Fibroblast of peridontal ligament (primary cell): ENCODE data around the gene KRT35.
"Not testable (repeated sequence)": the region's sequence is repeated elsewhere in the genome, so short reads cannot be mapped to it uniquely, and the experiment has no call there.

Source experiments
- DNase-seq: peaks from one replicate; pipeline ENCODE4 v3.0.0-alpha.2; 2010; ENCODE audit errors: extremely low read depth

Gene KRT35

GRCh38 chr17:41453066-41453465, 27.9 kb downstream of the KRT35 start:
- DNase-seq, result no peak

DNA sequence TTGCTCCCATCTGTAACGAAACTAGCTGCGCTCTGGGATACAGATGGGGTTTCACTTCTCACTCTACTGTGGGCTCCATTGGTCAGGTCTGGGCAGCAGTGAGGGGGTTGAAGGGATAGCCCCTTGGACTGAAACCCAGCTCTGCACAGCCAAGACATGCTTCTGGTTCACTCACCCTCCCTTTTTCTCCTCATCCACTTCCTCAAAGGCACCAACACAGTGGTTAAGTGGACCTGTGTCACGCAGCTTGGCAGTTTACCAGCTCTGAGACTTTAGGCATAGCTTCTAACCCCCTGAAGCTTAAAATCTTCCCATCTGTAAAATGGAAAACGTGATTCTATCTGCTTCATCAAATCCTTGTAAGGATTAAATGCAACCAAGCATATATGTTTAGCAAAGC, 28.7 kb downstream of the KRT35 start:
- DNase-seq, result no peak

DNA sequence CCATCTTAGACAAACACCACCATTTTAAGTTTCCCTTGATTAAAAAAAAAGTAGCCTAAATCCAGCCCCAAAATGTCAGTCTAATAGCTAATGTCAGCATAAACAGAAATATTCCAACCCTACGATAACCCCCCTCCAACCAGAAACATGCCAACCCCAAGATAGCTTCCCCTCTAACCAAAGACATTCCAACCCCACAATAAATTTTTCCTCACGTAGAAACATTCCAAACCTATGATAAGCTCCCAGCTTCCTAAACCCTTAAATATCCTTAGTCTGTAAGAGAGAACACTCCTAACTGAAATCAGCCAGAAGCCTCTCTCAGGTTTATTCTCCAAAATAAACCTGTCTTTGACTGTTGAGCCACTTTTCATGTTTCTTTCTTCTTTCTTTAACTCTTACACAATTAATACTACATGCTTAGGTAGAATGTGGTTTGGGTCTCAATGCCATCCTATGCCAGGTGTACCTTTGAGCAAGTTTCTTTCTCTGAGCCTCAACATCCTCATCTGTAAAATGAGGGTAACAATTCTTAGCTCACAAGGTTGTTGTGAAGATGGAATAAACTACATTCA, 29.7 kb downstream of the KRT35 start:
- DNase-seq, result peak; percentile 38

DNA sequence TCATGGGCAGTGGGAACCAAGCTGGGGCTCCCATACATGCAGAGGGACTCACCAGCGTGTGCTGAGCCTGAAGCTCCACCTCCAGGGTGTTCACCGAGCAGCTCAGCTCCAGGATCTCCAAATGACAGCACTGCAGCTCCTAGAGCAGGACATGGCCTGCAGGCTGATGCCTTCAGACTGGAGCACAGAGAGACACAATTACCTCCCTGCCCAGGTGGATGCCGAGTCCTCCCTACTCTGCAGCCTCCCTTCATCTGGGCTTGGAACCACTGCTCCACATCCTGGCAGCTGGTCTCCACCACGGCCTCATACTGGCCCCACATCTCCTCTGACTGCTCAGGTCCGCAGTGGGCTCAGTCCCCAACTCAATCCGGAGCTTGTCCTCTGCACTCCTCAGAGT, 31.9 kb downstream of the KRT35 start:
- no peak for DNase-seq

GRCh38 chr17:41448506-41448905, 32.4 kb downstream of the KRT35 start:
- peak; percentile 69 for DNase-seq

GRCh38 chr17:41446806-41447205, 34.1 kb downstream of the KRT35 start:
- DNase-seq, result peak; percentile 81

GRCh38 chr17:41444640-41445039, 36.3 kb downstream of the KRT35 start:
- peak; percentile 51 for DNase-seq

DNA sequence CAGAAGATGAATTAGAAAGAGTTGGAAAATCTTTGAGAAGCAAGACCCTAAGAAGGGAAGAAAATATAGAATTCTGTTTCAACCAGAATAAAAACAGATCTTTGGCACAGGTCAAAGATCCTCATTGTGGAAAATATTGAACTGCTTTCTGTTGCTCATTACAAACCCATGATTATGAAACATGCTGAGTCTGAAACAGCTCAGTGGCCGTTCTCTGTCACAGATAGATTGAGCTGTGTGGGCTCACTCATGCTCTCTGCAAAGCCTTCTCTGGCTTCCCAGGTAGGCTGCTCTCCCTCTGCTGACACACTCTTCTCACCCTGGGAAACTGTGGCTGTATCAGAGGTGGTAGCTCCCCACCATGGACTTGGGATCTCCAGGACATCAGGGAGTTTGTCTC, 36.8 kb downstream of the KRT35 start:
- peak; percentile 66 for DNase-seq

- DNase-seq, result peak; percentile 68
These were observed 38.2 kb downstream of the KRT35 start for GRCh38 chr17:41442739-41443138.

GRCh38 chr17:41440531-41441033, 40.4 kb downstream of the KRT35 start, which contains the start of gene KRT38:
Gene KRT38 (minus strand): TSS chr17:41440983. CDS start chr17:41440921, 62 bp downstream.
- DNase-seq, result no peak

GRCh38 chr17:41439375-41439774, 41.6 kb downstream of the KRT35 start:
- DNase-seq, result no peak

DNA sequence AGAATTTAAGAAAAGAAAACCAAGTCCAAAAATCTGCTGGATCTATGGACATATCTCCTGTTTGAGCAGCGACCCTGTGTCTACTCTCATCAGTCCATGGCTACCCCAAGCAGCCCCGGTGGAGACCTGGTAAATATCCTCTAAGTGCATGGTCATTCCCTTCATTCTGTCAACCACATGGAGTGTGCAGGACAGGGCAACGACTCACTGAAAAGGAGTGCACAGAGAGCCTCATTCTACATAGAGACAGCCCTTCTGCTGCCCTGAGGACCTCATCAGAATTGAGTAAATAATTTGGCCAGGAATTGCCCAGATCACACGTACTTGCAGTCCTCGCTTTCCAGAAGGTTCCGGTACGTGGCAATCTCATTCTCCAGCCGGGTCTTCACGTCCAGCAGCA, 43.2 kb downstream of the KRT35 start:
- DNase-seq, result no peak

GRCh38 chr17:41437254-41437653, 43.7 kb downstream of the KRT35 start:
- DNase-seq, result no peak

GRCh38 chr17:41434415-41434814, 46.5 kb downstream of the KRT35 start:
- no peak for DNase-seq

GRCh38 chr17:41434005-41434404, 46.9 kb downstream of the KRT35 start:
- no peak for DNase-seq

DNA sequence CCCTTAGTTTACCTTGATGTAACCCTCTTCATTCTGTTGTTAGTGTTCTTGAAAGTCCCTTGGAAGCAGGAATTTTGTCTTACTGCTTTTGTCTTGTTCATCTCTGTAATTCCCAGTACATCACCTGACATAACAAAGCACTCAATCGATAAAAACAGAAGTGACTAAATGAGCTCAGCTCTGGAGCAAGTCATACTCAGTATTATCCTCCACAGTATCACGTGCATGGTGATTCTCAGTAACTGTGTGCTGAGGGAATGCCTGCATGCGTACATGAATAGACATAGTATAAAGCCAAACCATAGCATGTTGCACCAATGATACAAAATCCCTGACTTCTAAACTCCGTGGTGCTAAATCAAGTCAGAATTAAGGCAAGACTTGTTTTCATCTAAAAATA, 47.4 kb downstream of the KRT35 start:
- no peak for DNase-seq

DNA sequence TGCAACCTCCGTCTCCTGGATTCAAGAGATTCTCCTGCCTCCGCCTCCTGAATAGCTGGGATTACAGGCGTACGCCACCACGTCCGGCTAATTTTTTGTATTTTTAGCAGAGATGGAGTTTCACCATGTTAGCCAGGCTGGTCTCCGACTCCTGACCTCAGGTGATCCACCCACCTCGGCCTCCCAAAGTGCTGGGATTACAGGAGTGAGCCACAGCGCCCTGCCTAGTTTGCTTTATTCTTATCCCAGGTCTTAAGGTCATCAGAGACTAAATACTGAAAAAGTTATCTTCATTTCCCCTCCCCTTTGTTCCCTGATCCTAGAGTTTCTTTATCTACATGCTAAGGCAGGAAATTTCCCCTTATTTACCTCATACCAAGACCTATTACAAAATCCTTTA, 50.6 kb downstream of the KRT35 start:
- not testable (repeated sequence) for DNase-seq

DNA sequence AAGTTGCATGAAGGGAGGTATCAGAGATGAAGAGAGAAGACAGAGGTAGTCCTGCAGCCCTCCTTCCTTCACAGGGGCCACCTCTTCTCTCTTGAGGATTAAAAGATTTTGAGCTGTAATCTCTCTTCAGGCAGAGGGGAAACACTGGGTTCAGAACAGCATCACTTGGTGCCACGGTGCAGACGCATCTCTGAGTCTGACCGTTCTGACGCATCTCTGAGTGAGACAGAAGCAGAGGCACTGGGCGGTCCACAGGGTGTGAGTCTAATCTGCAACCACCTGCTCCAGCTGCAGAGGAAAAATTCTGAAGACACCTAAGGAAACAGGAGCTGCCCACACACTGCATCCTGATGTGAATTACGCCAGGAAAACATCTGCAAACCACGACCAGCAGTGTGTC, 51.3 kb downstream of the KRT35 start:
- no peak for DNase-seq

DNA sequence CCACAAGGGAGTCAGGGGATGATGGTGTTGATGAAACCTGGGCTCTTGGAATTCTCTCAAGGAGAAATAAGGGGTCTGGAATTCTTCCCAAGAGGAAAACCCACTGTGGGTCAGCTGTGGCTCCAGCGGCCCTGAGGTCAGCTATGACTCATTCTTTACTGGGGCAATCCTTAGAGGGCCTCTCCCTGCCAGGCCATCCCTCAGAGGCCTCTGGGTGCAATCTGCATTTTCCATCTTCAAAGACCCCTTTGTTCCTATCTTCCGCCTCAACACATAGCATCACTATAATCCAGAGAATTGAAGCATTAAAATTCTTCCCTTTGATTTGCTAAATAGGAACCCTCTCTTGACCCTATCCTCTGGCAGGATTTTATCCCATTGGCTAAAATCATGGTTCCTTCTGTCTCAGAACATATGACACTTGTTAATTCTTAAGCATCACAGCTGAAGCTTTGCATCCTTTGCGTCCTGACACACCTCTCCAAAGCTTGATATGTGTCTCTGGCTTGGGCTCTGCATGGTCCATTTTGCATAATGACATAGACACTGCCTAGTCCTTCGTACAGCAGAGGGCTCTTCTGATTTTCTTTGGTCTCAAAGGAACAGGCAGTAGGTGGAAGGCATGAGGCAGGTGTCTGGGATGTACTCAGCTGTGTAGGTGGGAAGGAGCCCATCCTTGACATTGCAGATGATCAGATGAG, 52.2 kb downstream of the KRT35 start:
- DNase-seq, result peak; percentile 65
